ENCODE measurements around the gene BLOC1S2. TPM values are rescaled to one million over a fixed set of nuclear protein-coding genes. Genes with fewer than 3 reads are reported as not detected.

The BLOC1S2 gene
- total RNA-seq: 10 to 100 TPM; 43.1 to 58.6 TPM

DNA sequence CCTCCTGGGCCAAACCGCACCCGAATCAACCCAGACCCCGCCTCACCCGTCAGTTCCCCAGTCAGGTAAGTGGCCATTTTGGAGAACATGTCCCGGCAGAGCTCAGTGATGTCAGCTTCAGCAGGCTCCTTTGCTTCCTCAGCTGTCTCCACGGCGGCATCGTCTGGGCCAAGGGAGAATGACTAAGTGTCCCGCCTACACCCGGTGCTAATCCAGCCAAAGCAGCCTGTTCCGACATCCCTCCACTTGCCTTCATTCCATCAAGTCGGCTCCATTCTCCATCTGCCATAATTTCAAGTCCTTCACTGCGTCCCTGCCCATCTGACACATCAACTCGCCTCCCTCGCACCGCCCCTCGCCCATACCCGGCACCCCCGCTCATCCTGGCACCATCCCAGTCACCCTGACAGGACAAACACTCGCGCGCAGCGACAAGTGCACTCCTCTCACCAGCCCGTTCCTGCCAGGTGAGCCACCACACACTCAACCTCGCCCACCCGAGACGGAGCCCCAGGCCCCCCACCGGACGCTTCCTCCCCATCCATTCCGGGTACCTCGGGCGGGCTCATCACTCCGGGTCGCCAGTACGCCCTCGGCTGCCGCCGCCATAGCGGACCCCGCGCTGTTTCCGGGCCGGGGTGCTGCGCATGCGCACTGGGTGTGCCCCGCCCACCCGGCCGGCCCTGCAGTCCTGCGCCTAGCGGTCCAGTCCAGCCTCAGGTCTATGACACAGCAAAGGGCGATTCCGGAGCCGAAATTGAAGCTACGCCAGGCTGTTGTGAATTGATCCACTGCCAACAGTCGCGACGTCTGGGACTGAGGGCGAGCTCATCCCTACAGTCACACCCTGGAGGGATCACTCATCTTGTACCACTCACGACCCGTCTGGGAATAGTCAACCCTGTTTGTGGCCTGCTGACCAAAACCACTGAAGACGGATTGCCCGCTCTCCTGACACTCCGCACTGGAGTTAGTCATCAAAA, at the start of gene BLOC1S2:
Gene BLOC1S2, minus strand, starts transcription at position 630 of the 983 bp plus-strand sequence. Its CDS starts 21 bp downstream, at position 609.
- no peaks in the 10 kb centered on the region for H3K27me3 Mint-ChIP-seq
- peak; percentile 89 for DNase-seq
- peaks cover 12% of the 10 kb centered on the region for H3K36me3 Mint-ChIP-seq
- H3K4me3 Mint-ChIP-seq: peak within 1 kb of the TSS; percentile 100
- H3K27ac Mint-ChIP-seq: peak within 1 kb of the TSS; percentile 98
- peak; percentile 96 for ATAC-seq
- CTCF ChIA-PET: interaction anchor here (0.7 to 1.5 kb wide), 4 partner anchors 17 to 232 kb away, joined by 3 to 4 read pairs (median 4); no protein-coding TSS in a partner anchor
- H3K9me3 Mint-ChIP-seq (ENCODE audit: low read depth): no peaks in the 10 kb centered on the region
- peaks cover 26% of the 10 kb centered on the region for H3K4me1 Mint-ChIP-seq

- Mint-ChIP-seq H3K27ac (no peak overlapping the region), H3K9me3 (ENCODE audit: low read depth) (no peaks in the 10 kb centered on the region)
- no peak for ATAC-seq
These were observed 48.3 kb upstream of the BLOC1S2 start for GRCh38 chr10:100334762-100335161.

DNA sequence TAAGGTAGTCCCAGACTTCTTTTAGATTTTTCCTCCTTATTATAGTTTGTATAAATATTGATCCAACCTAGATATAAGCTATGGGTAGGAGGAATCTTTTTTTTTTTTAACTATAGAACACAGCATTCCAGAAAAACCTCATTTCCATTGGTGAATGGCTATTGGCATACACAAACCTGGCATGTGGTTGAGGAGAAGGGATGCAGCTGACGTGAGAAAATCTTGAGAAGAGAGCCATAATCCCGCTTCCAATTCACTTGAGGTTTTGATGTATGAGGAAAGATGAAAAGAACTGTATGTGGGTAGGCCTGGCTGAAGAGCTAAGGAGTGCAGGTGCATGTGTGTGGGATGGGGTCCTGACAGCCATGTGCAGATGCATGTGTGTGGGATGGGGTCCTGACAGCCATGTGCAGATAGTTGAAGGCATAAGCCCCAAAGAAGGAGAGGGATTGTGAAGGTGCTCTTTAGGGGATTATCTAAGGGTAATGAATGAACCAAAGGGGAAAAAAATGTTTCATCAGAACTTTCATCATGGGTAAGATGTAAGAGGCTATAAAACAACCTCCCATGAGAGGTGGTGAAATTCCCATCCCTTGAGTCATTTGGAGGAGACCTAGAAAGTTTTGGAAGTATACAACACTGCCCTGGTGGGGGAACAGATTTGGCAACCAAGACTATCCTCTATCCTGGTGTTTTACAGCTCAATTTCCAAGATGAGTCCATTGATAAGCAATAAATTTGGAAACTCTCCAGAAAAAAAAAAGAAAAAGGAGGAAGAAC, 47.4 kb upstream of the BLOC1S2 start:
- DNase-seq: no peak

More at GRCh38 chr10:100334762-100335161, 48.3 kb upstream of the BLOC1S2 start:
- DNase-seq: no peak
- peaks cover 37% of the 10 kb centered on the region for H3K27me3 Mint-ChIP-seq
- no peak overlapping the region for H3K4me3 Mint-ChIP-seq
- H3K4me1 Mint-ChIP-seq: peaks cover 3% of the 10 kb centered on the region
- CTCF ChIA-PET: interaction anchor here (0.8 to 6.2 kb wide), 5 partner anchors 98 to 184 kb away, joined by 3 to 49 read pairs (median 4); no protein-coding TSS in a partner anchor
- H3K36me3 Mint-ChIP-seq: no peaks in the 10 kb centered on the region

GRCh38 chr10:100333106-100333505, 46.6 kb upstream of the BLOC1S2 start:
- Mint-ChIP-seq H3K4me3 (no peak overlapping the region), H3K27ac (no peak overlapping the region), H3K27me3 (peaks cover 41% of the 10 kb centered on the region)

More for the DNA sequence above, 47.4 kb upstream of the BLOC1S2 start:
- Mint-ChIP-seq H3K4me1 (no peaks in the 10 kb centered on the region), H3K27ac (no peak overlapping the region), H3K9me3 (ENCODE audit: low read depth) (no peaks in the 10 kb centered on the region), H3K36me3 (no peaks in the 10 kb centered on the region), H3K4me3 (no peak overlapping the region), H3K27me3 (peaks cover 40% of the 10 kb centered on the region)
- no peak for ATAC-seq
- CTCF ChIA-PET: interaction anchor here (1.0 to 6.2 kb wide), 5 partner anchors 99 to 185 kb away, joined by 3 to 49 read pairs (median 4); no protein-coding TSS in a partner anchor

GRCh38 chr10:100330079-100330478, 43.6 kb upstream of the BLOC1S2 start, which contains the start of gene PKD2L1:
Gene PKD2L1, minus strand, starts transcription at chr10:100330228. Its CDS starts 125 bp downstream, at chr10:100330103.
- ATAC-seq (no peak), DNase-seq (no peak)
- Mint-ChIP-seq H3K9me3 (ENCODE audit: low read depth) (no peaks in the 10 kb centered on the region), H3K27ac (no peak within 1 kb of the TSS), H3K36me3 (no peaks in the 10 kb centered on the region), H3K4me1 (peaks cover 11% of the 10 kb centered on the region), H3K27me3 (peaks cover 40% of the 10 kb centered on the region), H3K4me3 (no peak within 1 kb of the TSS)
- CTCF ChIA-PET: interaction anchor here (1.1 to 6.2 kb wide), 3 partner anchors 7 to 103 kb away, joined by 3 to 49 read pairs (median 4); no protein-coding TSS in a partner anchor

More at GRCh38 chr10:100333106-100333505, 46.6 kb upstream of the BLOC1S2 start:
- CTCF ChIA-PET: interaction anchor here (1.0 to 6.2 kb wide), 4 partner anchors 100 to 186 kb away, joined by 3 to 49 read pairs (median 6); no protein-coding TSS in a partner anchor
- Mint-ChIP-seq H3K9me3 (ENCODE audit: low read depth) (no peaks in the 10 kb centered on the region), H3K36me3 (no peaks in the 10 kb centered on the region), H3K4me1 (no peaks in the 10 kb centered on the region)
- no peak for ATAC-seq
- no peak for DNase-seq

GRCh38 chr10:100328198-100328597, 41.7 kb upstream of the BLOC1S2 start:
- ATAC-seq (no peak), DNase-seq (no peak)
- peaks cover 28% of the 10 kb centered on the region for H3K27me3 Mint-ChIP-seq
- H3K9me3 Mint-ChIP-seq (ENCODE audit: low read depth): no peaks in the 10 kb centered on the region
- no peak overlapping the region for H3K27ac Mint-ChIP-seq
- CTCF ChIA-PET: interaction anchor here (2.0 to 2.9 kb wide), 3 partner anchors 11 to 190 kb away, joined by 6 to 10 read pairs (median 8); no protein-coding TSS in a partner anchor
- H3K4me1 Mint-ChIP-seq: peaks cover 11% of the 10 kb centered on the region
- H3K36me3 Mint-ChIP-seq: no peaks in the 10 kb centered on the region
- H3K4me3 Mint-ChIP-seq: no peak overlapping the region

DNA sequence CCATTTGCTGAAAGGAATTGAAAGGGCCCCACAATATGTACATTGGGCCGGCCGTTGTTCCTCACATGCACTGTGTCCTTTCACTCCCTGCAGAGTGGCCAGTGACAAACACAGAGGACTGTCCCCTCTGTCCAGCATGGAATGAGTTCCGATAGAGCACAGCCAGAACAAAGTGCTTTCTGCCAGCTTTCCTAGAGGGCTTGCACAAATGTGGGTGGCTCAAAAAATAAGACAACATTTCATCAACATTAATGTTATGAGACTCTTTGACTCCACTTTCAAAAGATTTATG, 41.2 kb upstream of the BLOC1S2 start:
- no peak overlapping the region for H3K4me3 Mint-ChIP-seq

GRCh38 chr10:100327007-100327717, 40.7 kb upstream of the BLOC1S2 start:
- H3K27me3 Mint-ChIP-seq: peaks cover 24% of the 10 kb centered on the region
- no peak overlapping the region for H3K27ac Mint-ChIP-seq
- ATAC-seq (peak; percentile 82), DNase-seq (peak; percentile 61)
- H3K4me1 Mint-ChIP-seq: peaks cover 11% of the 10 kb centered on the region
- H3K9me3 Mint-ChIP-seq (ENCODE audit: low read depth): no peaks in the 10 kb centered on the region
- CTCF ChIA-PET: interaction anchor here (0.9 to 2.9 kb wide), 6 partner anchors 12 to 191 kb away, joined by 3 to 10 read pairs (median 5); no protein-coding TSS in a partner anchor
- H3K36me3 Mint-ChIP-seq: no peaks in the 10 kb centered on the region
- H3K4me3 Mint-ChIP-seq: no peak overlapping the region

More for the DNA sequence above, 41.2 kb upstream of the BLOC1S2 start:
- Mint-ChIP-seq H3K4me1 (peaks cover 11% of the 10 kb centered on the region), H3K9me3 (ENCODE audit: low read depth) (no peaks in the 10 kb centered on the region), H3K27me3 (peaks cover 25% of the 10 kb centered on the region), H3K36me3 (no peaks in the 10 kb centered on the region), H3K27ac (no peak overlapping the region)
- ATAC-seq: no peak
- CTCF ChIA-PET: interaction anchor here (1.1 to 2.9 kb wide), 5 partner anchors 11 to 191 kb away, joined by 3 to 10 read pairs (median 6); no protein-coding TSS in a partner anchor
- DNase-seq: no peak

DNA sequence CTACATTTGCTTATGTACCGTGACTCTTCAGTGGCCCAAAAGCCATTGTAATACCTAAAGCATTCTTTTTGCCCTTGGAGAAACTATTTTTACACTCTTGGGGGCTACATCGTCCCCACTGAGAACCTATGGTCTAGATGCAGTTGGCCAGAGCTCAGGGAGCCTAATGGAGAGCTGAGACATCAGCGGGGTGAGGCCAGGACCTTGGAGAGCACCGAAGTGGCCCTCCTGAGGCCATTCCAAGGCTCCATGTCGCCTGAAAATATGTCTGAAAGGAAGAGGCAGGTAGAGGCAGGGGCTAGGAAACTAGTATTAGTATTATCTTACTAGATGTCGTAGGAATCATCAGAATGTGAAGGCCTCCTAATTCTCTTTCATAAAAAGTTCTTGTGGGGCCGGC, 38.7 kb upstream of the BLOC1S2 start:
- CTCF ChIA-PET: no interaction called here
- Mint-ChIP-seq H3K4me3 (no peak overlapping the region), H3K4me1 (peaks cover 11% of the 10 kb centered on the region), H3K27ac (no peak overlapping the region), H3K27me3 (peaks cover 13% of the 10 kb centered on the region), H3K36me3 (no peaks in the 10 kb centered on the region), H3K9me3 (ENCODE audit: low read depth) (no peaks in the 10 kb centered on the region)
- DNase-seq (no peak), ATAC-seq (no peak)

GRCh38 chr10:100319707-100320402, 33.4 kb upstream of the BLOC1S2 start:
- DNase-seq: no peak
- Mint-ChIP-seq H3K27ac (no peak overlapping the region), H3K36me3 (no peaks in the 10 kb centered on the region), H3K4me3 (no peak overlapping the region), H3K27me3 (peaks cover 38% of the 10 kb centered on the region), H3K4me1 (no peaks in the 10 kb centered on the region), H3K9me3 (ENCODE audit: low read depth) (no peaks in the 10 kb centered on the region)
- no peak for ATAC-seq
- CTCF ChIA-PET: no interaction called here

DNA sequence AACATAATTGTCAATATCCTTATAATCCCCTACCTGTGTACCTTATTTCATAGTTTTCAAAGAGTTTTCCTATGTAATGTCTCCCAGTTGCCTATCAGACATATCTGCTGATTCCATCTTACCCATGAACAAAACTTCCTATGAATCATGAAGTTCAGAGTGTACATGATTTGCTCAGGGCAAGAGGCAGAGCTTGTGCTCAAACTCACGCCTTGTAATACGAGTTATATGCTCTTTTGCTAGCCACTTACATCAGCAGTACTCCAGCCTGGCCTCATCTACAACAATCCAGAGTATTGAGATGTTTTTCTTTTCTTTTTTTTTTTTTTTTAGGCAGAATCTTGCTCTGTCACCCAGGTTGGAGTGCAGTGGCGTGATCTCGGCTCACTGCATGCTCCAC, 31.7 kb upstream of the BLOC1S2 start:
- H3K4me1 Mint-ChIP-seq: no peaks in the 10 kb centered on the region
- H3K27ac Mint-ChIP-seq: no peak overlapping the region
- no peaks in the 10 kb centered on the region for H3K9me3 Mint-ChIP-seq (ENCODE audit: low read depth)
- ATAC-seq (no peak), DNase-seq (no peak)
- H3K27me3 Mint-ChIP-seq: peaks cover 48% of the 10 kb centered on the region
- no peak overlapping the region for H3K4me3 Mint-ChIP-seq
- CTCF ChIA-PET: interaction anchor here (1.4 kb wide), 1 partner anchor 115 kb away, joined by 3 read pairs; no protein-coding TSS in a partner anchor
- no peaks in the 10 kb centered on the region for H3K36me3 Mint-ChIP-seq

DNA sequence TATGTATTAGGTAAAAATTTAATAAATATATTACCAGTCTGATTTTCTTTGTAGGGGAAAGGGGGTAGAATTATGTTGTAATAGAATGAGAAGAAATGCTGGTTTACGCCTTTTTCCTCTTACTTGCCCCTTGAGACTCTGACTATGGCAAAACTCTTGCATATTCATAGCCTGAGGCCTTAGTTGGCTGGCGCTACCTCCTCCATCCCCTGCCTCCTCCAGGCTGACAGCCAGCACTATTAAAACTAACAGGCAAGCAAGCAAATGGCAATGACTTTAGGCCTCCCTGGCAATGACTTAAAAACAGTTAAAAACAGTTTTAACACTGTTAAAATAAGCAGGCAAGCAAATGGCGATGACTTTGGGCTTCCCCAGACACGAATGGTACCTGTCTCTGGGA, 29.1 kb upstream of the BLOC1S2 start:
- Mint-ChIP-seq H3K36me3 (no peaks in the 10 kb centered on the region), H3K27ac (no peak overlapping the region), H3K4me1 (no peaks in the 10 kb centered on the region), H3K27me3 (peaks cover 65% of the 10 kb centered on the region), H3K4me3 (no peak overlapping the region), H3K9me3 (ENCODE audit: low read depth) (no peaks in the 10 kb centered on the region)
- DNase-seq: no peak
- CTCF ChIA-PET: no interaction called here
- no peak for ATAC-seq
